GM18868 (cell line): ENCODE measurements around the gene TBC1D3.
"Not testable (repeated sequence)": the region's sequence is repeated elsewhere in the genome, so short reads cannot be mapped to it uniquely, and the experiment has no call there.

Source experiments
- ATAC-seq: cut with Tn5 transposase; IDR thresholded peaks from one replicate; pipeline ENCODE4 v1.9.1; 2021; ENCODE audit warnings: mild to moderate bottlenecking, moderate library complexity; ENCODE audit not compliant: unreplicated experiment

The TBC1D3 gene

DNA sequence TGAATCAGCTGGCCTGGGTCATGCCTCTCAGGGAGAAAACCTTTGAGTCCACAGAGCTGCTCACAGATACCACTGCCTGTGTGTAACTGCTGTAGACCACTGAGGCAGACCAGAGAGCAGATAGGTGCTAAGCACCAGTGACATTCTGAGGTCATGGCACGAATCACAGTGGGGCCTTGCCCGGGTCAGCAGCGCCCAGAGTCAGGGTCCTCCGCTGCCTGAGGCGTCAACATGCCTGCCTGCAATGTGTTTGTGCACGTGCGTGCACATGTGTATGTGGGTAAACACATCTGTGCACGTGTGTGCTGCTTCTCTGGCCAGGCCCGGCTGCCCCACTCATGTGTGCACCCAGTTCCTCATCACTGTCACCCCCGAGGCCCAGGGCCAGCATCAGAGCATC, at the start of gene TBC1D3:
TBC1D3 (minus strand) TSS at position 101 of the 400 bp plus-strand sequence. CDS start 1,526 bp downstream, outside the sequence.
- not testable (repeated sequence) for ATAC-seq

DNA sequence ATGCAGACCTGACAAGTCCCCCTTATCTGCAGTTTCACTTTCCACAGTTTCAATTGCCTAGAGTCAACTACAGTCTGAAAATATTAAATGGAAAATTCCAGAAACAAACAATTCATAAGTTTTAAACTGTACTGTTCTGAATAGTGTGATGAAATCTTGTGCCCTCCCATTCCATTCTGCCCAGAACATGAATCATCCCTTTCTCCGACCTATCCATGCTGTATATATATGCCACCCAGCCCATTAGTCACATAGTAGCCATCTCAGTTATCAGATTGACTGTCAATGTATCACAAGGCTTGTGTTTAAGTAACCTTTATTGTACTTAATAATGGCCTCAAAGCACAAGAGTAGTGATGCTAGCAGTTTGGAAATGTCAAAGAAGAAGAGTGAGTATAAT, 40.4 kb upstream of the TBC1D3 start:
- not testable (repeated sequence) for ATAC-seq

GRCh38 chr17:38225844-38226495, 33.6 kb upstream of the TBC1D3 start:
- ATAC-seq: not testable (repeated sequence)

DNA sequence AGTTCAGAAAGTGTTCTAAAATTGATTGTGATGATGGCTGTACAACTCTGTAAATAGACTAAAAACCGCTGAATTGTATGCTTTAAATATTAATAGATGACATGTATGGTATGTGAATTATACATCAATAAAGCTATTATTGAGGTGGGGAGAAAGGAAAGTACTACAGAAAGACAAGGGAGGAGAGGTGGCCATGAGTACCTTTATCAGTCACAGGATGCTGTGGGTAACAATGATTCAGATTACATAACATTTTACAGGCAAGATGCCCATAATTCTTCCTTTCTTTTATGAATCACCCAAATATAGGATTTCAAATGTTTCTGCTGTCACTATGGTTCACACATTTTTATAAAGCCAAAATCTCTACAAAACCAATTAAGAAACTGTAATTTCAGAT, 28.5 kb upstream of the TBC1D3 start:
- not testable (repeated sequence) for ATAC-seq

DNA sequence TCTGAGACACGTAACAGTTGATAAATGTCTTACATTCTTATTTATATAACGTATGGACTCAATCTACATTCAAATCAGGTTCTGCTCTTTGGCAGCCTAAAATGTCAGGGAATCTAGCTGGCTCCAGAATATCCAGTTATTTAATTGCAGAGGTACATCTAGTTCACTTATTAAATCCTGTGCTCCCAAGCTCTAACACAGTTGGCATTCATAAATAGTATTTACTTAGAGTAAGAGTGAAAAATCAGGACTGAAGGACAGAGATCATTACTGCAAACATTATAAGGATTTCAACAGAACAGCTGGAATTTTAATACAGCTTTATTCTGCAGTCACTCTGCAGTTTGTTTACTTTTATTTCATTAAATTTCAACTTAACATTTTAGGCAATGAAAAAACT, 7.9 kb upstream of the TBC1D3 start:
- ATAC-seq: not testable (repeated sequence)

DNA sequence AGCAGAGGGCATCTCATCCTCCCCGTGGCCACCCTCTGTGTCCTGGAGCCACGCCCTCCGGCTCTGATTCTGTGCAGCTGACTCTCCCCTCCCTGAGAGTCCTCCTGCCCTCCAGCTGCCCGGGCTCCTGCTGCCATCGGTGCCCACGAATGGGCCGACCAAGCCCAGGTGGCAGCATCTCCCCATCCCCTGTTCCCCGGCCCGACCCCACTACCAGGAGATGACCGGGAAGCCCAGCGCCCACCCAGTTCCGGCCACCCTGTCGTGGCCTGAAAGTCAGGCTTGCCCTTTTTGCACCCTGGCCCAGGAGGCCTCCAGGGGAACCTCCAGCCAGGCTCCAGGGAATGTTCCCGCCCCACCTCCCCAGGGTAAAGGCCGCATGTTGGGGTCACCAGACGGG, 57.5 kb downstream of the TBC1D3 start:
- not testable (repeated sequence) for ATAC-seq
